Non-pigmented ciliary epithelial cell (primary cell): Measurements from ENCODE around the gene CPXM2.

Experiments
- DNase-seq: peaks from one replicate; pipeline ENCODE4 v3.0.0-alpha.2; 2010; ENCODE audit warnings: low read depth

The CPXM2 gene

GRCh38 chr10:123904834-123905409 is 13.3 kb upstream of the CPXM2 start:
- no peak for DNase-seq

GRCh38 chr10:123903621-123904020 is 12.0 kb upstream of the CPXM2 start:
- no peak for DNase-seq

- no peak for DNase-seq
Observed at GRCh38 chr10:123901621-123902020, 10.0 kb upstream of the CPXM2 start.

GRCh38 chr10:123897146-123897545 is 5.5 kb upstream of the CPXM2 start:
- no peak for DNase-seq

GRCh38 chr10:123896246-123896927 is 4.8 kb upstream of the CPXM2 start:
- DNase-seq, result no peak

- DNase-seq, result no peak
Observed at GRCh38 chr10:123893651-123894050, 2.0 kb upstream of the CPXM2 start.

GRCh38 chr10:123890756-123891143 is 857 bp downstream of the CPXM2 start:
- DNase-seq, result no peak

- DNase-seq, result no peak
Observed at GRCh38 chr10:123890226-123890625, 1.4 kb downstream of the CPXM2 start.

- no peak for DNase-seq
Observed at GRCh38 chr10:123889821-123890220, 1.8 kb downstream of the CPXM2 start.

GRCh38 chr10:123888751-123889150 is 2.9 kb downstream of the CPXM2 start:
- no peak for DNase-seq

- no peak for DNase-seq
Observed at GRCh38 chr10:123888256-123888655, 3.4 kb downstream of the CPXM2 start.

GRCh38 chr10:123886292-123886691 is 5.3 kb downstream of the CPXM2 start:
- DNase-seq, result no peak

GRCh38 chr10:123885406-123886170 is 6.0 kb downstream of the CPXM2 start:
- DNase-seq, result no peak

- no peak for DNase-seq
Observed at GRCh38 chr10:123884907-123885381, 6.7 kb downstream of the CPXM2 start.

GRCh38 chr10:123884351-123884906 is 7.2 kb downstream of the CPXM2 start:
- no peak for DNase-seq

GRCh38 chr10:123883673-123884320 is 7.8 kb downstream of the CPXM2 start:
- no peak for DNase-seq

- DNase-seq, result no peak
Observed at GRCh38 chr10:123882681-123883445, 8.7 kb downstream of the CPXM2 start.

- no peak for DNase-seq
Observed at GRCh38 chr10:123882177-123882576, 9.4 kb downstream of the CPXM2 start.

GRCh38 chr10:123879606-123880257 is 11.9 kb downstream of the CPXM2 start:
- no peak for DNase-seq

GRCh38 chr10:123878666-123879303 is 12.8 kb downstream of the CPXM2 start:
- DNase-seq, result no peak

- DNase-seq, result no peak
Observed at GRCh38 chr10:123870260-123870659, 21.3 kb downstream of the CPXM2 start.
